IPS DF 4.7 (cell line): ENCODE results near the gene CEACAM8.
"Not testable (repeated sequence)": the region's sequence is repeated elsewhere in the genome, so short reads cannot be mapped to it uniquely, and the experiment has no call there.

Experiments
- DNase-seq: peaks from one replicate; pipeline ENCODE4 v3.0.0-alpha.2; 2013; ENCODE audit warnings: low spot score; ENCODE audit errors: extremely low read depth

Gene CEACAM8

GRCh38 chr19:42573642-42574041, 21.1 kb downstream of the CEACAM8 start:
- DNase-seq, result no peak

GRCh38 chr19:42571116-42571515, 23.6 kb downstream of the CEACAM8 start:
- DNase-seq, result no peak

GRCh38 chr19:42569193-42569592, 25.5 kb downstream of the CEACAM8 start:
- DNase-seq, result no peak

- no peak for DNase-seq
Observed at GRCh38 chr19:42568006-42568405, 26.7 kb downstream of the CEACAM8 start.

- no peak for DNase-seq
Observed at GRCh38 chr19:42567567-42567966, 27.2 kb downstream of the CEACAM8 start.

- peak; percentile 41 for DNase-seq
Observed at GRCh38 chr19:42563352-42564210, 31.1 kb downstream of the CEACAM8 start.

GRCh38 chr19:42561512-42561911, 33.2 kb downstream of the CEACAM8 start:
- DNase-seq, result no peak

GRCh38 chr19:42560731-42561130, 34.0 kb downstream of the CEACAM8 start:
- DNase-seq, result no peak

GRCh38 chr19:42558450-42559150, 36.1 kb downstream of the CEACAM8 start:
- no peak for DNase-seq

- DNase-seq, result not testable (repeated sequence)
Observed at GRCh38 chr19:42557386-42557871, 37.3 kb downstream of the CEACAM8 start.

- DNase-seq, result no peak
Observed at GRCh38 chr19:42555801-42556200, 38.9 kb downstream of the CEACAM8 start.

GRCh38 chr19:42555317-42555716, 39.4 kb downstream of the CEACAM8 start:
- DNase-seq, result no peak

GRCh38 chr19:42554046-42554575, 40.6 kb downstream of the CEACAM8 start:
- DNase-seq, result no peak

GRCh38 chr19:42553292-42554045, 41.3 kb downstream of the CEACAM8 start:
- no peak for DNase-seq

GRCh38 chr19:42552086-42553065, 42.3 kb downstream of the CEACAM8 start:
- no peak for DNase-seq

- not testable (repeated sequence) for DNase-seq
Observed at GRCh38 chr19:42550521-42550920, 44.2 kb downstream of the CEACAM8 start.

- not testable (repeated sequence) for DNase-seq
Observed at GRCh38 chr19:42549067-42549466, 45.7 kb downstream of the CEACAM8 start.

- no peak for DNase-seq
Observed at GRCh38 chr19:42548552-42548951, 46.2 kb downstream of the CEACAM8 start.

GRCh38 chr19:42547929-42548328, 46.8 kb downstream of the CEACAM8 start:
- no peak for DNase-seq

GRCh38 chr19:42546831-42547500, 47.8 kb downstream of the CEACAM8 start:
- DNase-seq, result no peak
